ENCODE data around the gene BCAN.

The BCAN gene

DNA sequence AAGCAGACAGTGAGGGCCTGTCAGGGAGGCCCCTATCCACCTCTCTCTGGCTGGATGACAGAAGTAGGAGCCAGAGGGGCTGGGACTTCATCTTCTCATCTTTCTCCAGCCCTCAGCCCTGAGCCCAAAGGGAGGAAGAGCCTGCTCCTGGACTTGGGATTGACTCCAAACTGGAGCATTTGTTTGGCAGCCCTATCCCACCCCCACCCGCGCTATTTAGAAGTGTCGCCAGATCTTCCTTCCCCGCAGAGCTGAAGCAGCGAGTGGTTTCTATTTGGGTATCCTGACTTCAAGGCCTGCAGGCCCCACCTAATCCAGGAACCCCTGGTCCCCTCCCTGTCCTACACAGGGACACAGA is 25.7 kb downstream of the BCAN start:
- peak overlapping the region; percentile 93 to 99 (median 99) for H3K27ac Mint-ChIP-seq
- H3K4me1 Mint-ChIP-seq, result peaks cover 85% of the 10 kb centered on the region
- TF ChIP-seq, protein P1, sequence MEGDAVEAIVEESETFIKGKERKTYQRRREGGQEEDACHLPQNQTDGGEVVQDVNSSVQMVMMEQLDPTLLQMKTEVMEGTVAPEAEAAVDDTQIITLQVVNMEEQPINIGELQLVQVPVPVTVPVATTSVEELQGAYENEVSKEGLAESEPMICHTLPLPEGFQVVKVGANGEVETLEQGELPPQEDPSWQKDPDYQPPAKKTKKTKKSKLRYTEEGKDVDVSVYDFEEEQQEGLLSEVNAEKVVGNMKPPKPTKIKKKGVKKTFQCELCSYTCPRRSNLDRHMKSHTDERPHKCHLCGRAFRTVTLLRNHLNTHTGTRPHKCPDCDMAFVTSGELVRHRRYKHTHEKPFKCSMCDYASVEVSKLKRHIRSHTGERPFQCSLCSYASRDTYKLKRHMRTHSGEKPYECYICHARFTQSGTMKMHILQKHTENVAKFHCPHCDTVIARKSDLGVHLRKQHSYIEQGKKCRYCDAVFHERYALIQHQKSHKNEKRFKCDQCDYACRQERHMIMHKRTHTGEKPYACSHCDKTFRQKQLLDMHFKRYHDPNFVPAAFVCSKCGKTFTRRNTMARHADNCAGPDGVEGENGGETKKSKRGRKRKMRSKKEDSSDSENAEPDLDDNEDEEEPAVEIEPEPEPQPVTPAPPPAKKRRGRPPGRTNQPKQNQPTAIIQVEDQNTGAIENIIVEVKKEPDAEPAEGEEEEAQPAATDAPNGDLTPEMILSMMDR (IDR thresholded peaks at IDR 0.05; ENCODE audit: unreplicated experiment in 3 of 3), result no peak
- H3K9me3 Mint-ChIP-seq, result no peaks in the 10 kb centered on the region
- peaks cover 5% of the 10 kb centered on the region for H3K27me3 Mint-ChIP-seq (ENCODE audit: low read depth)
- H3K4me3 Mint-ChIP-seq, result peak overlapping the region in 2 of 3 experiments; percentile 54 to 59
- H3K36me3 Mint-ChIP-seq (ENCODE audit: low read depth), result peaks cover 17% of the 10 kb centered on the region

DNA sequence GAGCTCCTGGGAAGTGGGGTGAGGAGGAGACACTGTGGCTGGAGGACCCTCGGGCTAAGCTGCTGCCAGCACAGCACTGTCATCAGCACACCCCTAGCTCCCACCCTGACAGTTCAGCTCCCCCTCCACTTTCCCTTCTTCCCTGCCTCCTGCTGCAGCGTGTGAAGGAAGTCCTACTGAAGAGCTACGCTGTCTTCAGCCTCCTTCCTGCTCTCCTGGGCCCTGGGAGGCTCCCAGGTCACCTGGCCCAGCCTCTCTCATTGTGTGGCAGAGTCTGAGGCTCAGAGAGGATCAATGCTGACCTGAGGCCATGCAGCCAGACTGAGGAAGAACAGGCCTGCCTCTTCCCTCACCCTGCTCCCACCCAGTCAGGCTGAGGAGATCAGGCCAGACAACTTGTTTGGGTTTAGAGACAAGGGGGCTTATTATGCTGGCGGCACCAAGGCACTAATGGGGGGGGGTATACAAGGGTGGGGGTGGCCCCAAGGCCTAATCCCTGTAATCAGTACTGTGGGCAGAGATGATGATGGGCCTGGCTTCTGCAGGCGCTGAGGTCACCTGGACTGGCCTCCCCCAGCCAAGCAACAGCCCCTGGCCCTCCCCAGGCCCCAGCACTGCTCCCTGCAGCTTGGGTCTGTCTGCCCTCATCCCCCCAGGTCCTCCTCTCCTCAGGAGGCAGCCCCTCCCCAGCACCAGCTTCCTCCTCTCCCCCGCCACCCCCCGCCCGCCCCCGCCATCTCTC is 26.2 kb downstream of the BCAN start:
- peak overlapping the region; percentile 93 to 99 (median 99) for H3K27ac Mint-ChIP-seq
- H3K9me3 Mint-ChIP-seq, result no peaks in the 10 kb centered on the region
- H3K4me3 Mint-ChIP-seq, result peak overlapping the region in 2 of 3 experiments; percentile 54 to 59
- H3K36me3 Mint-ChIP-seq (ENCODE audit: low read depth), result peaks cover 23% of the 10 kb centered on the region
- TF ChIP-seq, protein P1 (IDR thresholded peaks at IDR 0.05; ENCODE audit: unreplicated experiment in 3 of 3), result no peak
- H3K4me1 Mint-ChIP-seq, result peaks cover 85% of the 10 kb centered on the region
- H3K27me3 Mint-ChIP-seq (ENCODE audit: low read depth), result peaks cover 5% of the 10 kb centered on the region

DNA sequence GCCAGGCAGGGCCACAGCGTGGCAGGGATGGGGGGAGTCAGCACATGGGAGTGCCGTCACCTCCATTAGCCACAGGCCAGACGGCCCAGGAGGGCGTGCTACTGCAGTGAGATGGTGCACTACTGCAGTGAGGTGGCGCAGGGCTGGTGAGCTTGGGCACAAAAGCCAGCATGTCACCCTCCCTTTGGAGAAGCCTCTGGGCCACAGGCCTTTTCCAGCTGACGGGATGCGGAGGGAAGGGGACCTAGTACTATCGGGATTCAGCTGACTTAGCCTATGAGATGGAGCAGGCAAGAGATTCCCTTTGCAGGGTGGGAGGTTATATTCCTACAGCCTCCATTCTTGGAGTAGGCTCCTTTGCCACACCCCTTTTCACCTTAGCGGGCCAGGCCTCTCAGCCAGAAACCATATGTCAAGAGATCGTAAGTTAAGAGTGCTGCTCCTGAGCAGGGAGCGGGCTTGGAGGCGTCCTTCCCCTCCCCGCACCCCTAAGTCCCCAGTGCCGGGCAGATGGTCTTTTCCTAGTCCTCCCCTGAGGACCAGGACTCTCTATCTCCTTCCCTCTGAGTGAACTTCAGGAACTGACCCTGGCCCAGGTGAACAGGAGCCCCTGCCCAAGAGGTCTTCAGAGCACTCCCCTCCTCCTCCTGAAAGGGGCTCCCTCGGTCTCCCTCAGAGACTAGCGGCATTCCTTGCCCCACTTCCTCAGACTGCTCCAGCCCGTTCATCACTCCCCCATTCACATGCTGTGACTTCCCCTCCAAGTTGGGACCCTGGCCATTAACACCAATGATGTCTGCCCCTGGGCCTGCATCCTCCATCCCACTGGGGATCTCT is 27.1 kb downstream of the BCAN start:
- Mint-ChIP-seq H3K4me3 (peak overlapping the region; percentile 6 to 79 (median 73)), H3K27me3 (ENCODE audit: low read depth) (no peaks in the 10 kb centered on the region), H3K4me1 (peaks cover 85% of the 10 kb centered on the region), H3K9me3 (no peaks in the 10 kb centered on the region), H3K36me3 (ENCODE audit: low read depth) (peaks cover 31% of the 10 kb centered on the region), H3K27ac (peak overlapping the region; percentile 93 to 99 (median 99))
- TF ChIP-seq, protein P1 (IDR thresholded peaks at IDR 0.05; ENCODE audit: unreplicated experiment in 3 of 3), result no peak

GRCh38 chr1:156669794-156670193 is 27.9 kb downstream of the BCAN start:
- Mint-ChIP-seq H3K4me3 (peak overlapping the region; percentile 6 to 79 (median 17)), H3K9me3 (no peaks in the 10 kb centered on the region), H3K4me1 (peaks cover 82% of the 10 kb centered on the region), H3K36me3 (ENCODE audit: low read depth) (peaks cover 36% of the 10 kb centered on the region), H3K27me3 (ENCODE audit: low read depth) (no peaks in the 10 kb centered on the region), H3K27ac (peak overlapping the region; percentile 93 to 99 (median 99))
- TF ChIP-seq, protein P1 (IDR thresholded peaks at IDR 0.05; ENCODE audit: unreplicated experiment in 3 of 3), result no peak

DNA sequence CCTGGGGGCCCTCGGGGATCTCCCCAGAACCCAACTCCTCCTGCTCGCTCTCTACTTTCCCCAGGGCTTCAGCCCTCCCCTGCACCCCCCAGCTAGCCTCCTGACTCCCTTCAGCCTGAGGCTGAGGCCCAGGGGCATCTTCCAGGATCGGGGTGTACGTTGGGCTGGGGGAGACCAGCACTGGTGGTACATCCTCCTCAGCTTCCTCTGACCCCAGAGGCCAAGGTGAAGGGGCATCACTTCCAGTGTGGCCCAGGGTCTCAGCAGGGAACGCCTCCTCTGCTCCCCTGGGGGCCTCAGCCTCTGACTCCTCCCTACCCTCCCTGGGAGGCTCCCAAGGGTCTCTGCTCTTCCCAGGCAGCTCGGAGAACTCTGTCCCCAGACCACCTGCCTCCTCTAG is 28.4 kb downstream of the BCAN start:
- peak overlapping the region; percentile 14 to 34 (median 26) for H3K4me3 Mint-ChIP-seq
- H3K4me1 Mint-ChIP-seq, result peaks cover 80% of the 10 kb centered on the region
- H3K36me3 Mint-ChIP-seq (ENCODE audit: low read depth), result peaks cover 41% of the 10 kb centered on the region
- H3K9me3 Mint-ChIP-seq, result no peaks in the 10 kb centered on the region
- no peaks in the 10 kb centered on the region for H3K27me3 Mint-ChIP-seq (ENCODE audit: low read depth)
- TF ChIP-seq, protein P1 (IDR thresholded peaks at IDR 0.05; ENCODE audit: unreplicated experiment in 3 of 3), result no peak
- peak overlapping the region in 1 of 3 experiments; percentile 99 for H3K27ac Mint-ChIP-seq
